Suprapubic skin (tissue), 3 donors: ENCODE results near the gene RHOG.

Experiments
- CTCF ChIP-seq, 2 donors: fragments of 200-600 bp in 1 of 2; fragments of 450-650 bp in 1 of 2; sonication (generic) in 1 of 2; IDR thresholded peaks; one replicate each; pipeline ENCODE4 v1.5.1; 2016 to 2019; ENCODE audit warnings: antibody characterized with exemption in 2 of 2, mild to moderate bottlenecking in 1 of 2, moderate library complexity in 1 of 2
- POLR2A ChIP-seq, 2 donors: fragments of 450-650 bp; IDR thresholded peaks; one replicate each; pipeline ENCODE4 v1.6.1; 2017; ENCODE audit warnings: antibody characterized with exemption in 2 of 2, mild to moderate bottlenecking in 2 of 2, moderate library complexity in 2 of 2

- TF ChIP-seq CTCF (IDR thresholded peaks at IDR 0.05): peak; percentile 34 to 71
- no peak for TF ChIP-seq POLR2A (IDR thresholded peaks at IDR 0.05)
Observed at GRCh38 chr11:3807909-3808860, 32.6 kb downstream of the RHOG start, which contains the start of gene PGAP2.
